HepG2 (cell line): Measurements from ENCODE around the gene BLVRA. TPM values are rescaled to one million over a fixed set of nuclear protein-coding genes. Genes with fewer than 3 reads are reported as not detected.

Experiments used
- ATAC-seq: fragments of 200-7000 bp; cut with Tn5 transposase; 3 replicates; pipeline ENCODE4 v1.9.1; 2020; ENCODE audit warnings: mild to moderate bottlenecking, moderate library complexity
- BruUV-seq: library from RNA; stranded (reverse); fragments of 400-500 nt; replicated peaks from 2 replicates; lab custom pipeline; 2021; lab: Mats Ljungman, UMichigan
- CTCF ChIA-PET: fragments of 300-600 bp; formaldehyde crosslinking; extraction: SDS; loops from one replicate; lab custom pipeline; 2021; ENCODE audit warnings: low total read pairs, inconsistent platforms, low intra/inter-chr PET ratio; lab: Yijun Ruan, JAX
- POLR2A ChIA-PET: fragments of 350-600 bp; sonication (Branson Sonifier 250); formaldehyde crosslinking; loops from one replicate; lab custom pipeline; 2020; ENCODE audit warnings: antibody characterized with exemption, inconsistent platforms; lab: Yijun Ruan, JAX
- DNase-seq: peaks from one replicate; pipeline ENCODE4 v3.0.0-alpha.2; 2015; ENCODE audit warnings: low spot score
- FAIRE-seq: peaks from 3 replicates; lab custom pipeline; 2011; peaks lifted over from hg19 to GRCh38; lab: Jason Lieb, UNC
- H2AFZ ChIP-seq: one replicate; pipeline ENCODE4 v1.6.1; 2011; ENCODE audit warnings: low read length, inconsistent platforms
- H3K27ac ChIP-seq: fragments of 300-600 bp; 3 replicates; pipeline ENCODE4 v1.8.0; 2011; ENCODE audit warnings: mixed run types, mild to moderate bottlenecking, mixed read lengths, low read length, inconsistent platforms; ENCODE audit not compliant: insufficient read depth; ENCODE audit errors: extremely low read length
- H3K27me3 ChIP-seq, 2 experiments: fragments of 200-600 bp in 1 of 2; 2 replicates in 1 of 2; 3 replicates in 1 of 2; pipeline versions ENCODE4 v1.6.0 to v1.8.0; 2011; ENCODE audit warnings: low read length in 2 of 2, mild to moderate bottlenecking in 2 of 2, moderate library complexity in 2 of 2, inconsistent platforms in 1 of 2; ENCODE audit not compliant: insufficient read depth in 2 of 2, control insufficient read depth in 1 of 2
- H3K36me3 ChIP-seq, 2 experiments: fragments of 200-600 bp in 1 of 2; replicated peaks in 1 of 2; 2 replicates in 1 of 2; 3 replicates in 1 of 2; pipeline versions ENCODE4 v1.5.1 to v1.8.0; 2011; ENCODE audit warnings: low read length in 2 of 2, inconsistent platforms in 1 of 2; ENCODE audit not compliant: insufficient read depth in 2 of 2, control insufficient read depth in 1 of 2
- H3K4me1 ChIP-seq: 2 replicates; pipeline ENCODE4 v1.5.1; 2012; ENCODE audit warnings: low read length, inconsistent platforms; ENCODE audit not compliant: insufficient read depth
- H3K4me2 ChIP-seq: 2 replicates; pipeline ENCODE4 v1.6.0; 2011; ENCODE audit warnings: low read depth, low read length, inconsistent platforms
- H3K4me3 ChIP-seq, 3 experiments: fragments of 200-600 bp in 1 of 3; sonication (generic), shearing (Covaris generic) in 1 of 3; replicated peaks in 1 of 3; 2 replicates each; pipeline ENCODE4 v1.5.1; 2011 to 2016; ENCODE audit warnings: low read length in 3 of 3, inconsistent platforms in 2 of 3, low read depth in 2 of 3, mild to moderate bottlenecking in 2 of 3, control low read depth in 1 of 3, mixed read lengths in 1 of 3; ENCODE audit not compliant: insufficient read depth in 1 of 3
- H3K79me2 ChIP-seq: one replicate; pipeline ENCODE4 v1.6.1; 2011; ENCODE audit warnings: low read length, inconsistent platforms; ENCODE audit not compliant: insufficient read depth
- H3K9ac ChIP-seq: 2 replicates; pipeline ENCODE4 v1.6.0; 2011; ENCODE audit warnings: mild to moderate bottlenecking, low read depth, low read length, inconsistent platforms; ENCODE audit not compliant: insufficient read depth
- H3K9me3 ChIP-seq: 2 replicates; pipeline ENCODE4 v1.5.1; 2012; ENCODE audit warnings: mild to moderate bottlenecking, low read length
- H4K20me1 ChIP-seq: 2 replicates; pipeline ENCODE4 v1.6.0; 2011; ENCODE audit warnings: inconsistent platforms, mild to moderate bottlenecking, low read length, moderate library complexity; ENCODE audit not compliant: insufficient read depth
- AHDC1 ChIP-seq: sonication (generic); formaldehyde crosslinking; IDR thresholded peaks from 2 replicates; pipeline ENCODE4 v1.5.1; 2020; ENCODE audit warnings: mild to moderate bottlenecking, missing genetic modification reagents, borderline replicate concordance
- DZIP1 ChIP-seq: sonication (generic); formaldehyde crosslinking; IDR thresholded peaks from 2 replicates; pipeline ENCODE4 v1.5.0; 2020; ENCODE audit warnings: mild to moderate bottlenecking, missing genetic modification reagents
- FLYWCH1 ChIP-seq: sonication (generic); formaldehyde crosslinking; IDR thresholded peaks from 2 replicates; pipeline ENCODE4 v1.8.1; 2023; ENCODE audit warnings: mild to moderate bottlenecking, missing genetic modification reagents
- KLF9 ChIP-seq: IDR thresholded peaks from 2 replicates; pipeline ENCODE4 v1.6.1; 2016; ENCODE audit warnings: low read depth
- MIER2 ChIP-seq: IDR thresholded peaks from 2 replicates; pipeline ENCODE4 v1.6.1; 2016; ENCODE audit warnings: missing biosample characterization, missing genetic modification reagents
- PHF20 ChIP-seq: sonication (generic); formaldehyde crosslinking; IDR thresholded peaks from 2 replicates; pipeline ENCODE4 v1.5.0; 2020; ENCODE audit warnings: mild to moderate bottlenecking, missing genetic modification reagents
- SKI ChIP-seq: fragments of 450-650 bp; IDR thresholded peaks from one replicate; pipeline ENCODE4 v1.6.1; 2018; ENCODE audit warnings: mild to moderate bottlenecking; ENCODE audit not compliant: partially characterized antibody
- TBP ChIP-seq: sonication (generic); formaldehyde crosslinking; IDR thresholded peaks from 2 replicates; pipeline ENCODE4 v1.5.0; 2020; ENCODE audit warnings: missing genetic modification reagents
- ZNF101 ChIP-seq: sonication (generic); formaldehyde crosslinking; IDR thresholded peaks from 2 replicates; pipeline ENCODE4 v1.4.0; 2020; ENCODE audit warnings: mild to moderate bottlenecking, low read depth, missing genetic modification reagents, borderline replicate concordance
- ZNF207 ChIP-seq: fragments of 450-650 bp; IDR thresholded peaks from 2 replicates; pipeline ENCODE4 v1.6.1; 2016; ENCODE audit warnings: antibody characterized with exemption, borderline replicate concordance
- ZUFSP ChIP-seq: sonication (generic); formaldehyde crosslinking; IDR thresholded peaks from 2 replicates; pipeline ENCODE4 v1.9.0; 2021; ENCODE audit warnings: missing genetic modification reagents, mild to moderate bottlenecking, borderline replicate concordance
- WGBS: methylation state at CpG from one replicate; pipeline ENCODE4 v1.1.6; 2017; ENCODE audit warnings: low lambda C conversion rate; 5-methylcytosine and 5-hydroxymethylcytosine counted together
- in situ Hi-C: cut with HindIII; loops from 2 replicates; pipeline ENCODE4 v1.10.0; 2017; ENCODE audit warnings: low pct_unique_long_range_greater_than_20kb; ENCODE audit not compliant: extremely low pct_ligation_motif_present
- intact Hi-C: fragments of 100-400 bp; cut with micrococcal nuclease; formaldehyde crosslinking; loops from one replicate; pipeline ENCODE4 v1.10.0; 2022; ENCODE audit not compliant: unreplicated experiment
- polyA plus RNA-seq, 8 experiments: library from polyadenylated mRNA; depleted of rRNA in 3 of 8; stranded (reverse) in 7 of 8; unstranded in 1 of 8; fragments of >200 nt; fragmentation: Illumina TruSeq in 4 of 8; extraction: Trizol in 4 of 8; gene quantifications; 2 replicates each; pipeline versions ENCODE4 v1.2.1 to v1.2.3, GENCODE V29; 2011 to 2016; ENCODE audit warnings: low read depth in 4 of 8, missing spikeins in 1 of 8, mixed read lengths in 1 of 8; ENCODE audit not compliant: insufficient read depth in 1 of 8
- total RNA-seq, 5 experiments: library from RNA; depleted of rRNA; stranded (reverse); fragments of >200 nt; fragmentation: Illumina TruSeq; extraction: Trizol; gene quantifications; 2 replicates each; pipeline ENCODE4 v1.2.3, GENCODE V29; 2016; ENCODE audit warnings: low read depth in 1 of 5
- TF ChIP-seq, protein P1 (sequence below): sonication (generic); formaldehyde crosslinking; IDR thresholded peaks from 2 replicates; pipeline ENCODE4 v1.4.0; 2020; ENCODE audit warnings: missing genetic modification reagents

The BLVRA gene
- total and polyA plus RNA-seq, 2 of the 13 experiments (the other 11 are each of a cell fraction or from before 2014, with no cell fraction given) = 39.2 to 64.2 TPM

DNA sequence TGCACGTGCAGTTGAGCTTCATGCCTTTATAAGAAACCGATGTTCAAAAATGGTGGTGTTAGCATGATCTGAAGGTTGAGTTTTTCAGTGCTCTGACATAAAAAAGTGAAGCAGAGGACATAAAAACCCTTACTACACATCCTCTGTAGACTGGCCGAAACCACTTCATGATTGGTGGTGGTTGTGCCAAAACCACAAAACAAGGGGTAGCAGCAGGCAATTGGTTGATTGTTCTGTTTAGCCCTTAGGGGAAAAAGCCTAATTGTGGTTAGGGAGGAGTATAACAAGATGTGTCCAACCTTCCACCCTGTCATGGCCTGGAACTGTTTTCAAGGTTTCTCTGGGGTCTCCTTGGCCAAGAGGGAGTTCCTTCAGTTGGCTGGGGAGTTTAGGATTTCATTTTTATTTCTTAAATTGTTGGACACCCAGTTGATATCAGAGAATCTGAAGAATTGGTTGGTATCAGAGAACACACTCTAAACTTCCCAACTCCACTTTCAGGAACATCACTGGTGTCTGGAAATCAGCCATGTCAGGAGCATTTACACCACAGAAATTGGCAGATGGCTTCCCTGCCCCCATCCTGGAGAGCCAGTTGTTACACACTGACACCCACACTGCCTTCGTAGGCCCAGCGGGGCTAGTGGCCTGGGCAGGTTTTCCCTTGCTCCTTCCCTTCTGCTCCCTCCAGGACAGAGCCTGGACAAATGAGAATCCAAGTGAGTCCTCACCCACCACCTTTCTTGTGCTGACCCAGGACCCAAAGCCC is 92.1 kb downstream of the BLVRA start:
- in situ Hi-C loops = no loop called here
- intact Hi-C loops = no loop called here
- Histone ChIP-seq H3K27me3 (no peaks in the 10 kb centered on the region; a peak in 1 of 5 replicates), H3K27ac (no peak overlapping the region), H3K4me2 (no peak overlapping the region), H4K20me1 (no peaks in the 10 kb centered on the region), H2AFZ (no peak overlapping the region), H3K36me3 (no peaks in the 10 kb centered on the region), H3K4me3 (no peak overlapping the region), H3K4me1 (no peaks in the 10 kb centered on the region), H3K9me3 (no peaks in the 10 kb centered on the region), H3K79me2 (no peaks in the 10 kb centered on the region), H3K9ac (no peak overlapping the region)
- DNase-seq (no peak), ATAC-seq (no peak), FAIRE-seq (no peak)
- BruUV-seq = no TSS peak
- WGBS = 38% methylated on average over 5 of the region's 5 CpGs
- ChIA-PET CTCF (no interaction called here), POLR2A (no interaction called here)
- no peak for TF ChIP-seq SKI
- TF ChIP-seq KLF9 (CRISPR knock-in tag) = no peak
- TF ChIP-seq AHDC1 (CRISPR knock-in tag) = no peak
- no peak for TF ChIP-seq DZIP1 (CRISPR knock-in tag)
- TF ChIP-seq PHF20 (CRISPR knock-in tag) = no peak
- TF ChIP-seq, protein P1, sequence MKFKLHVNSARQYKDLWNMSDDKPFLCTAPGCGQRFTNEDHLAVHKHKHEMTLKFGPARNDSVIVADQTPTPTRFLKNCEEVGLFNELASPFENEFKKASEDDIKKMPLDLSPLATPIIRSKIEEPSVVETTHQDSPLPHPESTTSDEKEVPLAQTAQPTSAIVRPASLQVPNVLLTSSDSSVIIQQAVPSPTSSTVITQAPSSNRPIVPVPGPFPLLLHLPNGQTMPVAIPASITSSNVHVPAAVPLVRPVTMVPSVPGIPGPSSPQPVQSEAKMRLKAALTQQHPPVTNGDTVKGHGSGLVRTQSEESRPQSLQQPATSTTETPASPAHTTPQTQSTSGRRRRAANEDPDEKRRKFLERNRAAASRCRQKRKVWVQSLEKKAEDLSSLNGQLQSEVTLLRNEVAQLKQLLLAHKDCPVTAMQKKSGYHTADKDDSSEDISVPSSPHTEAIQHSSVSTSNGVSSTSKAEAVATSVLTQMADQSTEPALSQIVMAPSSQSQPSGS (CRISPR knock-in tag) = no peak
- no peak for TF ChIP-seq FLYWCH1 (CRISPR knock-in tag)
- no peak for TF ChIP-seq TBP (CRISPR knock-in tag)
- TF ChIP-seq ZUFSP (CRISPR knock-in tag) = no peak
- no peak for TF ChIP-seq MIER2 (CRISPR knock-in tag)
- no peak for TF ChIP-seq ZNF207
- no peak for TF ChIP-seq ZNF101 (CRISPR knock-in tag)
